ENCODE results near the gene NAP1L5.
A peak's percentile ranks its signal among the peaks of the same experiment; 100 is the strongest.

The NAP1L5 gene

DNA sequence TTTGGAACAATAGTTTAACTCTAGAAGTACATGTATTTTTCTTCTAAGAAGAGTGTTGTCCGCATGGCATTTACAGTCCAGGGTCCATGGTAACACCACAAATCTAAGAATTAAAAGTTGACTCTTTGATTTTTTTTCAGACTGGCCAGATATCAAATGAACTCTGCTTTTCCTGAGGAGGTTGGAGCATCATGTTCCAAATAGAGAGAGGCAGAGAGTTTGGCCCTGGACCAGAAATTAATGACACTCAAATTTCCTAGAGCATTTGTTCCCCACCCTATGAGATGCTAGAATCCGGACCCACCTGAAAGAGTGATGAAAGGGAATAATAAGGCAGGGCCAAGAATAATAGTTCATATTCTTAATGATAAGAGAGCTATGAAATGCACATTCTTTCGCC, 47.0 kb upstream of the NAP1L5 start:
- ChIA-PET POLR2A (no interaction called here), CTCF (no interaction called here)
- no peak for DNase-seq (ENCODE audit: extremely low spot score)
- TF ChIP-seq, protein P1, sequence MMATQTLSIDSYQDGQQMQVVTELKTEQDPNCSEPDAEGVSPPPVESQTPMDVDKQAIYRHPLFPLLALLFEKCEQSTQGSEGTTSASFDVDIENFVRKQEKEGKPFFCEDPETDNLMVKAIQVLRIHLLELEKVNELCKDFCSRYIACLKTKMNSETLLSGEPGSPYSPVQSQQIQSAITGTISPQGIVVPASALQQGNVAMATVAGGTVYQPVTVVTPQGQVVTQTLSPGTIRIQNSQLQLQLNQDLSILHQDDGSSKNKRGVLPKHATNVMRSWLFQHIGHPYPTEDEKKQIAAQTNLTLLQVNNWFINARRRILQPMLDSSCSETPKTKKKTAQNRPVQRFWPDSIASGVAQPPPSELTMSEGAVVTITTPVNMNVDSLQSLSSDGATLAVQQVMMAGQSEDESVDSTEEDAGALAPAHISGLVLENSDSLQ (IDR thresholded peaks at IDR 0.05): no peak
- TF ChIP-seq BHLHE40 (IDR thresholded peaks at IDR 0.05; ENCODE audit: borderline replicate concordance) (no peak), FOXM1 (IDR thresholded peaks at IDR 0.05; ENCODE audit: borderline replicate concordance) (no peak), ZNF384 (IDR thresholded peaks at IDR 0.05) (no peak), LEF1 (IDR thresholded peaks at IDR 0.05; ENCODE audit: borderline replicate concordance) (no peak), FOXK2 (IDR thresholded peaks at IDR 0.05) (no peak), FOXA1 (IDR thresholded peaks at IDR 0.05) (no peak), ELF4 (IDR thresholded peaks at IDR 0.05) (no peak), NFRKB (IDR thresholded peaks at IDR 0.05) (no peak), HDGF (IDR thresholded peaks at IDR 0.05; ENCODE audit: borderline replicate concordance) (no peak), CTBP1 (IDR thresholded peaks at IDR 0.05; ENCODE audit: borderline replicate concordance) (no peak), SUZ12 (IDR thresholded peaks at IDR 0.05) (no peak), SP1 (IDR thresholded peaks at IDR 0.05) (no peak), TARDBP (IDR thresholded peaks at IDR 0.05) (no peak), L3MBTL2 (conservative IDR thresholded peaks at IDR 0.05) (no peak)

DNA sequence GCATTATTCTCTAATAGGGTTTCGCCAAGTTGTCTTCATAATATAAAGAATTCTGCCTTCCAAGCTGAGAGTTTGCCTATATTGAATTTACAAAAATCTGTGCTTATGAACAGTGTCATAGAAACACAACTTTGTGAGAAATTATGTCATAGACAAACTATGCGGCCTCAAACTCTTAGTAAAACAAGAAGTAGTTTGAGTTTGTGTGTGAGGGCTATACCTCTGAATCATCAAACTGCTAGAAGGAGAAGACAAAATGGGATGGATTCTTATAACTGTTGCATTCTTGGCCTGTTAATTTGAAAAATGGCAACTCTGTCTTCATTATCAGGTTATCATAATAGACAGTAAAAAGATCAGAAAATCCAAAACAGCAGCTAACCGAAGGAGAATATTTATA, 46.1 kb upstream of the NAP1L5 start:
- no peak for TF ChIP-seq SUZ12 (IDR thresholded peaks at IDR 0.05)
- no peak for TF ChIP-seq LEF1 (IDR thresholded peaks at IDR 0.05; ENCODE audit: borderline replicate concordance)
- TF ChIP-seq FOXK2 (IDR thresholded peaks at IDR 0.05): no peak
- TF ChIP-seq ELF4 (IDR thresholded peaks at IDR 0.05): no peak
- TF ChIP-seq, protein P1 (IDR thresholded peaks at IDR 0.05): no peak
- no peak for TF ChIP-seq TARDBP (IDR thresholded peaks at IDR 0.05)
- no peak for TF ChIP-seq CTBP1 (IDR thresholded peaks at IDR 0.05; ENCODE audit: borderline replicate concordance)
- TF ChIP-seq SP1 (IDR thresholded peaks at IDR 0.05): no peak
- TF ChIP-seq BHLHE40 (IDR thresholded peaks at IDR 0.05; ENCODE audit: borderline replicate concordance): no peak
- no peak for TF ChIP-seq ZNF384 (IDR thresholded peaks at IDR 0.05)
- TF ChIP-seq HDGF (IDR thresholded peaks at IDR 0.05; ENCODE audit: borderline replicate concordance): no peak
- no peak for TF ChIP-seq NFRKB (IDR thresholded peaks at IDR 0.05)
- TF ChIP-seq FOXA1 (IDR thresholded peaks at IDR 0.05): no peak
- no peak for TF ChIP-seq ARNT (IDR thresholded peaks at IDR 0.05)
- TF ChIP-seq FOXM1 (IDR thresholded peaks at IDR 0.05; ENCODE audit: borderline replicate concordance): no peak
- no peak for TF ChIP-seq L3MBTL2 (conservative IDR thresholded peaks at IDR 0.05)
- CTCF ChIA-PET: no interaction called here
- POLR2A ChIA-PET: no interaction called here
- DNase-seq (ENCODE audit: extremely low spot score): no peak

DNA sequence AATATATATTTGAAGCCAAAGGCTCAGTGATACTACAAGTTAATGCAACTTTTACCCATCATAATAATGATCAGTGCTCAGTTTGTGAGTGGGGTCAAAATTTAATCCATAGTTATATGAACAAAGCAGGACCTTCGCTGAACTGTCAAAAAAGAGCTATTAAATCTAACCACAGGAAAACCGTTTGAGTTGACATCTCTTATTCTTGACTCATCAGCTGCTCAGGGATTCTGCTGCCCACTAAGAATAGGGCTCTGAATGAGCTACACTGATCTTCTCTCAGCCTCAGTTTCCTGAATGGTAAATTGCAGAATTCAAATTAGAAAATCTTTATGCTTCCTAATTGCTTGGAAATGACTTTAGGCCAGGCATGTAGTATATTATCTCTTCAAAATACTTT, 44.9 kb upstream of the NAP1L5 start:
- TF ChIP-seq BHLHE40 (IDR thresholded peaks at IDR 0.05; ENCODE audit: borderline replicate concordance) (no peak), ARNT (IDR thresholded peaks at IDR 0.05) (no peak), ELF4 (IDR thresholded peaks at IDR 0.05) (no peak), LEF1 (IDR thresholded peaks at IDR 0.05; ENCODE audit: borderline replicate concordance) (no peak), ZNF384 (IDR thresholded peaks at IDR 0.05) (no peak), FOXM1 (IDR thresholded peaks at IDR 0.05; ENCODE audit: borderline replicate concordance) (no peak), HDGF (IDR thresholded peaks at IDR 0.05; ENCODE audit: borderline replicate concordance) (no peak), SUZ12 (IDR thresholded peaks at IDR 0.05) (no peak), TARDBP (IDR thresholded peaks at IDR 0.05) (no peak), NFRKB (IDR thresholded peaks at IDR 0.05) (no peak), SP1 (IDR thresholded peaks at IDR 0.05) (no peak), L3MBTL2 (conservative IDR thresholded peaks at IDR 0.05) (no peak), CTBP1 (IDR thresholded peaks at IDR 0.05; ENCODE audit: borderline replicate concordance) (no peak), FOXK2 (IDR thresholded peaks at IDR 0.05) (no peak), FOXA1 (IDR thresholded peaks at IDR 0.05) (no peak)
- TF ChIP-seq, protein P1 (IDR thresholded peaks at IDR 0.05): no peak
- ChIA-PET POLR2A (no interaction called here), CTCF (no interaction called here)
- no peak for DNase-seq (ENCODE audit: extremely low spot score)

DNA sequence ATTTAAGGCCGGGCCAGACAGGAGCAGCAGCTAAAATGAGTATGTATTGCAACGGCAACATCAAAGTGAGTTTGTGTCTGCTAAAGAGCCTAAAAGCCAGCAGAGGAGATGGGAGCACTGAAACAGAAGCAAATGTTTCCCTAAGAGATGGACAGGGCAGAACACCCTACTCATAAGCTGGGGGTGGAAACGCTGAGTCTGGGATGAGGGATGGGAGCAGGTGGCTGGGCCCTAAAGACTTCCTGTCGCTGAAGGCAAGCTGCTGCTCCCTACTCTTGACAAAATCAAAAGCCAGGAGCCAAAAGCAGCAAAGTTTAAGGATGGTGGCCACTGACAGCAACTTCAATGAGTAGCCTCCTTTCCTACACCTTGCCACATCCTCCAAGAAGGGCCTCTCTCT, 40.6 kb upstream of the NAP1L5 start:
- POLR2A ChIA-PET: no interaction called here
- CTCF ChIA-PET: no interaction called here
- TF ChIP-seq SUZ12 (IDR thresholded peaks at IDR 0.05) (no peak), ZNF384 (IDR thresholded peaks at IDR 0.05) (no peak), L3MBTL2 (conservative IDR thresholded peaks at IDR 0.05) (no peak), SP1 (IDR thresholded peaks at IDR 0.05) (no peak), ELF4 (IDR thresholded peaks at IDR 0.05) (no peak), FOXK2 (IDR thresholded peaks at IDR 0.05) (no peak), TARDBP (IDR thresholded peaks at IDR 0.05) (no peak), HDGF (IDR thresholded peaks at IDR 0.05; ENCODE audit: borderline replicate concordance) (no peak), FOXM1 (IDR thresholded peaks at IDR 0.05; ENCODE audit: borderline replicate concordance) (no peak), BHLHE40 (IDR thresholded peaks at IDR 0.05; ENCODE audit: borderline replicate concordance) (no peak), CTBP1 (IDR thresholded peaks at IDR 0.05; ENCODE audit: borderline replicate concordance) (no peak)
- TF ChIP-seq, protein P1 (IDR thresholded peaks at IDR 0.05): no peak
- no peak for DNase-seq (ENCODE audit: extremely low spot score)

DNA sequence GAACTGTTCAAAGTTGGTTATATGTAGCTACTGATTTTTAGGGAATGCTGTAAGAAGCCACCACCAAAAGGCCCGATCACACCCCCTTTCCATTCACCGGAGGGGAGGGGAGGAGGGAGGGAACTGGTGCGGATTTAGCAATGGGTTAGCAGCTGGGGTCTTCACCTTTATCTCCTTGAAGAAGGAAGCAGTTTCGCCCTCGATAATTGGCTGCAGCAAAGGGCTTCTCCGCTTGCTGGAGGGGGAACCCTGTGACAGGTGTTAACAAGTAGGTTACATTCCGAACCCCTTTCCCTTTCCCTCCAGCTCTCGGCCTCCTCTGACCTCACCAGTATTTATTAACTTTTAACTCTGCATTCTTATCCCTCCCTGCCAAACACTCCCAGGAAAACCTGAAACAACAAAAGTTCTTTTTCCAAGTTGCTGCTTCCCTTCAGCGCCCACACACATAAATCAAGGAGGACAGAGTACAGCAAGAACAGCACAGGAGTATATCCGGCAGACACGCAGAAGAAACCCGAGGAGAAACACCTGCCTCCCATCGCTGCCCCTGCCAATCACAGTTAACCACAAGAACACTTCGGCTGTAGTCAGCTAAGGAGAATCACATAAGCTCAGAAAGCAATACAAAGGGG, 39.8 kb upstream of the NAP1L5 start:
- no peak for DNase-seq (ENCODE audit: extremely low spot score)
- ChIA-PET POLR2A (no interaction called here), CTCF (no interaction called here)
- TF ChIP-seq ZNF384 (IDR thresholded peaks at IDR 0.05): no peak
- TF ChIP-seq CTBP1 (IDR thresholded peaks at IDR 0.05; ENCODE audit: borderline replicate concordance): no peak
- TF ChIP-seq FOXK2 (IDR thresholded peaks at IDR 0.05): no peak
- TF ChIP-seq FOXM1 (IDR thresholded peaks at IDR 0.05; ENCODE audit: borderline replicate concordance): no peak
- TF ChIP-seq, protein P1 (IDR thresholded peaks at IDR 0.05): peak; percentile 43; the same call in 1 of the 2 replicates

All from HEK293T (cell line).